ENCODE results near the gene FYB2. TPM values are rescaled to one million over a fixed set of nuclear protein-coding genes. Genes with fewer than 3 reads are reported as not detected.

Gene FYB2
- polyA plus RNA-seq, 1 donor from 2014 or later: 0.69 TPM

DNA sequence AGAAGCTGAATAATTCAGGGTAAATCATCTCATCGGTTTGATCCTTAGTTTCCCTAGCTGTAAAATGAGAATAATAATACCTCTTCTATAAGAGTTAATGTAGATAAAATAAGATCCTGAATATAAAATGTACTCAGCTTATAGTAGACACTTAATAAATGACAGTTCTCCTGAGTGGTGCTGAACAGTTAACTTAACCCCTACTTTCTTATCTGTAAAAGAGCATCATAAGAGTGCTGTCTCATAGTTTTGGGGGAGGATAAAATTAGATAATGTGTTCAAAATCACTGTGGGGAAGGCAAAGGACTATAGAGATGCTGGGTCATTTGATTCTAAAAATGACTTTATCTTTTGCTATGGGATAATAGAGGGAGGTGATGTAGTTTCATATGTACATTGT, 36.0 kb upstream of the FYB2 start:
- peaks cover 3% of the 10 kb centered on the region for H3F3A ChIP-seq (ENCODE audit: insufficient read depth, low read length, poor library complexity, severe bottlenecking)
- H4K20me1 ChIP-seq (ENCODE audit: insufficient read depth): no peaks in the 10 kb centered on the region
- H2AFZ ChIP-seq (ENCODE audit: low read depth, low read length): no peak overlapping the region
- H3K36me3 ChIP-seq (ENCODE audit: insufficient read depth, low read length): no peaks in the 10 kb centered on the region
- H3K4me2 ChIP-seq (ENCODE audit: low read length): no peak overlapping the region
- no peak overlapping the region for H3K9ac ChIP-seq (ENCODE audit: low read length)
- no peak overlapping the region for H3K27ac ChIP-seq (ENCODE audit: low read length)
- H3K9me3 ChIP-seq (ENCODE audit: low read length): no peaks in the 10 kb centered on the region
- no peaks in the 10 kb centered on the region for H3K27me3 ChIP-seq (ENCODE audit: insufficient read depth, low read depth, low read length)
- H3K4me3 ChIP-seq (ENCODE audit: low read length): no peak overlapping the region
- H3K79me2 ChIP-seq (replicated peaks; ENCODE audit: insufficient read depth, low read length): no peaks in the 10 kb centered on the region
- no peaks in the 10 kb centered on the region for H3K9me2 ChIP-seq (ENCODE audit: insufficient read depth, low read length)
- TF ChIP-seq SMC3 (conservative IDR thresholded peaks at IDR 0.05; ENCODE audit: poor library complexity): no peak
- no peak for TF ChIP-seq RAD21 (conservative IDR thresholded peaks at IDR 0.05)
- TF ChIP-seq POLR2AphosphoS5 (IDR thresholded peaks at IDR 0.05): no peak
- no peak for TF ChIP-seq EP300 (conservative IDR thresholded peaks at IDR 0.05; ENCODE audit: poor library complexity, severe bottlenecking)
- TF ChIP-seq, protein P1, sequence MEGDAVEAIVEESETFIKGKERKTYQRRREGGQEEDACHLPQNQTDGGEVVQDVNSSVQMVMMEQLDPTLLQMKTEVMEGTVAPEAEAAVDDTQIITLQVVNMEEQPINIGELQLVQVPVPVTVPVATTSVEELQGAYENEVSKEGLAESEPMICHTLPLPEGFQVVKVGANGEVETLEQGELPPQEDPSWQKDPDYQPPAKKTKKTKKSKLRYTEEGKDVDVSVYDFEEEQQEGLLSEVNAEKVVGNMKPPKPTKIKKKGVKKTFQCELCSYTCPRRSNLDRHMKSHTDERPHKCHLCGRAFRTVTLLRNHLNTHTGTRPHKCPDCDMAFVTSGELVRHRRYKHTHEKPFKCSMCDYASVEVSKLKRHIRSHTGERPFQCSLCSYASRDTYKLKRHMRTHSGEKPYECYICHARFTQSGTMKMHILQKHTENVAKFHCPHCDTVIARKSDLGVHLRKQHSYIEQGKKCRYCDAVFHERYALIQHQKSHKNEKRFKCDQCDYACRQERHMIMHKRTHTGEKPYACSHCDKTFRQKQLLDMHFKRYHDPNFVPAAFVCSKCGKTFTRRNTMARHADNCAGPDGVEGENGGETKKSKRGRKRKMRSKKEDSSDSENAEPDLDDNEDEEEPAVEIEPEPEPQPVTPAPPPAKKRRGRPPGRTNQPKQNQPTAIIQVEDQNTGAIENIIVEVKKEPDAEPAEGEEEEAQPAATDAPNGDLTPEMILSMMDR (IDR thresholded peaks at IDR 0.05; ENCODE audit: poor library complexity, severe bottlenecking): no peak
- no peak for TF ChIP-seq EZH2 (IDR thresholded peaks at IDR 0.05; ENCODE audit: borderline replicate concordance, insufficient read depth, low read length, poor library complexity, severe bottlenecking)
- no peak for TF ChIP-seq TAF1 (IDR thresholded peaks at IDR 0.05; ENCODE audit: low read depth)
- TF ChIP-seq, protein P2, sequence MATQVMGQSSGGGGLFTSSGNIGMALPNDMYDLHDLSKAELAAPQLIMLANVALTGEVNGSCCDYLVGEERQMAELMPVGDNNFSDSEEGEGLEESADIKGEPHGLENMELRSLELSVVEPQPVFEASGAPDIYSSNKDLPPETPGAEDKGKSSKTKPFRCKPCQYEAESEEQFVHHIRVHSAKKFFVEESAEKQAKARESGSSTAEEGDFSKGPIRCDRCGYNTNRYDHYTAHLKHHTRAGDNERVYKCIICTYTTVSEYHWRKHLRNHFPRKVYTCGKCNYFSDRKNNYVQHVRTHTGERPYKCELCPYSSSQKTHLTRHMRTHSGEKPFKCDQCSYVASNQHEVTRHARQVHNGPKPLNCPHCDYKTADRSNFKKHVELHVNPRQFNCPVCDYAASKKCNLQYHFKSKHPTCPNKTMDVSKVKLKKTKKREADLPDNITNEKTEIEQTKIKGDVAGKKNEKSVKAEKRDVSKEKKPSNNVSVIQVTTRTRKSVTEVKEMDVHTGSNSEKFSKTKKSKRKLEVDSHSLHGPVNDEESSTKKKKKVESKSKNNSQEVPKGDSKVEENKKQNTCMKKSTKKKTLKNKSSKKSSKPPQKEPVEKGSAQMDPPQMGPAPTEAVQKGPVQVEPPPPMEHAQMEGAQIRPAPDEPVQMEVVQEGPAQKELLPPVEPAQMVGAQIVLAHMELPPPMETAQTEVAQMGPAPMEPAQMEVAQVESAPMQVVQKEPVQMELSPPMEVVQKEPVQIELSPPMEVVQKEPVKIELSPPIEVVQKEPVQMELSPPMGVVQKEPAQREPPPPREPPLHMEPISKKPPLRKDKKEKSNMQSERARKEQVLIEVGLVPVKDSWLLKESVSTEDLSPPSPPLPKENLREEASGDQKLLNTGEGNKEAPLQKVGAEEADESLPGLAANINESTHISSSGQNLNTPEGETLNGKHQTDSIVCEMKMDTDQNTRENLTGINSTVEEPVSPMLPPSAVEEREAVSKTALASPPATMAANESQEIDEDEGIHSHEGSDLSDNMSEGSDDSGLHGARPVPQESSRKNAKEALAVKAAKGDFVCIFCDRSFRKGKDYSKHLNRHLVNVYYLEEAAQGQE (IDR thresholded peaks at IDR 0.05; ENCODE audit: borderline replicate concordance): no peak
- TF ChIP-seq MXI1 (conservative IDR thresholded peaks at IDR 0.05; ENCODE audit: poor library complexity, severe bottlenecking): no peak

DNA sequence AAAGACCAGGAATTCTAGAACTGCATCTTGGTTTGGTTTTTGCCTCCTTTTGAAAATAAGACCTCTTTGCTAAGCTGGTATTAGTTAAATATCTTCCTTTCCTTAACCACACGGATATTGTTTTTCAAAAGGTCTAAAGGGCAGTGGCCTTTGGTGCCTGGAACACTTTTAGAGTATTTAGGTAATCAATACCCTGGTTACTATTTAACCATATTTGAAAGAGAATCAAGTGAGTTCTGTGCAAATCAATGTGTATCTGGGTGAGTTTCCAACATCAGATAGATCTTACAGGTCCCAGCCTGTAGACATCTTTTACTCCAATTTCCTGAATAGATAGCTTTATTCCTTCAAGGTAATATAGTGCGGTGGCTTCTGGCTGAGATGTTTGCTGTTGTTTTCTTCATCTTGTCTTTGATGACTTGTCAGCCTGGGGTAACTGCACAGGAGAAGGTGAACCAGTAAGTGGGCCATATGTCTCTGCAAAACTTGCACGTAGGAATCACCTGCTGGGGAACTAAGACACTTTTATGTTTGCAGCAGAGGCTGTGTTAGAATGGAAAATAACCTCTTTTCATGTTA, 35.4 kb upstream of the FYB2 start, which contains the start of gene C8A:
Gene C8A, plus strand, starts transcription at position 277 of the 579 bp plus-strand sequence. Its CDS starts 105 bp downstream, at position 382.
- H3F3A ChIP-seq (ENCODE audit: insufficient read depth, low read length, poor library complexity, severe bottlenecking): peaks cover 3% of the 10 kb centered on the region
- TF ChIP-seq, protein P2 (IDR thresholded peaks at IDR 0.05; ENCODE audit: borderline replicate concordance): peak; percentile 39
- TF ChIP-seq RAD21 (conservative IDR thresholded peaks at IDR 0.05) (peak; percentile 28), EP300 (conservative IDR thresholded peaks at IDR 0.05; ENCODE audit: poor library complexity, severe bottlenecking) (peak; percentile 51), EZH2 (IDR thresholded peaks at IDR 0.05; ENCODE audit: borderline replicate concordance, insufficient read depth, low read length, poor library complexity, severe bottlenecking) (no peak), POLR2AphosphoS5 (IDR thresholded peaks at IDR 0.05) (peak; percentile 86)
- H2AFZ ChIP-seq (ENCODE audit: low read depth, low read length): no peak within 1 kb of the TSS
- no peaks in the 10 kb centered on the region for H4K20me1 ChIP-seq (ENCODE audit: insufficient read depth)
- H3K36me3 ChIP-seq (ENCODE audit: insufficient read depth, low read length): no peaks in the 10 kb centered on the region
- no peak within 1 kb of the TSS for H3K4me3 ChIP-seq (ENCODE audit: low read length)
- H3K9me2 ChIP-seq (ENCODE audit: insufficient read depth, low read length): no peaks in the 10 kb centered on the region
- H3K79me2 ChIP-seq (replicated peaks; ENCODE audit: insufficient read depth, low read length): no peaks in the 10 kb centered on the region
- no peak within 1 kb of the TSS for H3K9ac ChIP-seq (ENCODE audit: low read length)
- H3K4me2 ChIP-seq (ENCODE audit: low read length): no peak within 1 kb of the TSS
- H3K9me3 ChIP-seq (ENCODE audit: low read length): no peaks in the 10 kb centered on the region
- H3K27me3 ChIP-seq (ENCODE audit: insufficient read depth, low read depth, low read length): no peaks in the 10 kb centered on the region
- no peak within 1 kb of the TSS for H3K27ac ChIP-seq (ENCODE audit: low read length)

Data from neural cell (in vitro differentiated cells).